Peyer's patch (tissue), 4 donors: Measurements from ENCODE around the gene TMX4.

ENCODE experiments used
- POLR2A ChIP-seq, 2 donors: fragments of 450-650 bp; IDR thresholded peaks; one replicate each; pipeline ENCODE4 v1.5.1; 2017; ENCODE audit warnings: antibody characterized with exemption in 2 of 2, mild to moderate bottlenecking in 2 of 2, moderate library complexity in 2 of 2
- TF ChIP-seq, protein P1 (sequence below), 6 experiments: fragments of 450-650 bp in 4 of 6; fragments of 200-600 bp in 2 of 6; sonication (generic) in 1 of 6; IDR thresholded peaks; one replicate each; pipeline ENCODE4 v1.5.1; 2017 to 2019; ENCODE audit warnings: antibody characterized with exemption in 6 of 6, mild to moderate bottlenecking in 3 of 6, moderate library complexity in 1 of 6

GRCh38 chr20:8002056-8002455 lies 17.5 kb downstream of the TMX4 start:
- TF ChIP-seq, protein P1, sequence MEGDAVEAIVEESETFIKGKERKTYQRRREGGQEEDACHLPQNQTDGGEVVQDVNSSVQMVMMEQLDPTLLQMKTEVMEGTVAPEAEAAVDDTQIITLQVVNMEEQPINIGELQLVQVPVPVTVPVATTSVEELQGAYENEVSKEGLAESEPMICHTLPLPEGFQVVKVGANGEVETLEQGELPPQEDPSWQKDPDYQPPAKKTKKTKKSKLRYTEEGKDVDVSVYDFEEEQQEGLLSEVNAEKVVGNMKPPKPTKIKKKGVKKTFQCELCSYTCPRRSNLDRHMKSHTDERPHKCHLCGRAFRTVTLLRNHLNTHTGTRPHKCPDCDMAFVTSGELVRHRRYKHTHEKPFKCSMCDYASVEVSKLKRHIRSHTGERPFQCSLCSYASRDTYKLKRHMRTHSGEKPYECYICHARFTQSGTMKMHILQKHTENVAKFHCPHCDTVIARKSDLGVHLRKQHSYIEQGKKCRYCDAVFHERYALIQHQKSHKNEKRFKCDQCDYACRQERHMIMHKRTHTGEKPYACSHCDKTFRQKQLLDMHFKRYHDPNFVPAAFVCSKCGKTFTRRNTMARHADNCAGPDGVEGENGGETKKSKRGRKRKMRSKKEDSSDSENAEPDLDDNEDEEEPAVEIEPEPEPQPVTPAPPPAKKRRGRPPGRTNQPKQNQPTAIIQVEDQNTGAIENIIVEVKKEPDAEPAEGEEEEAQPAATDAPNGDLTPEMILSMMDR (IDR thresholded peaks at IDR 0.05), result no peak
- no peak for TF ChIP-seq POLR2A (IDR thresholded peaks at IDR 0.05)
